Adrenal gland (tissue), 12 donors: ENCODE data around the gene GJB6. TPM values are rescaled to one million over a fixed set of nuclear protein-coding genes. Genes with fewer than 3 reads are reported as not detected.

ENCODE experiments used
- polyA plus RNA-seq, 3 donors: library from polyadenylated mRNA; stranded (reverse); fragments of 200-250 nt in 2 of 3; fragments of 350-450 nt in 1 of 3; fragmentation: Illumina TruSeq in 1 of 3; extraction: RNeasy Lipid Tissue Mini Kit (QIAGEN cat#74804) in 1 of 3; gene quantifications; one replicate each; pipeline ENCODE4 v1.2.3, GENCODE V29; 2013 to 2014
- total RNA-seq, 9 donors: library from RNA; depleted of rRNA in 4 of 9; stranded (reverse); fragments of >200 nt in 4 of 9; fragments of 120-200 nt in 1 of 9; fragmentation: NEBNext Ultra II Directional in 1 of 9; extraction: Animal tissue kit (Norgen Biotek cat#: 25700) in 1 of 9; gene quantifications; one replicate each; pipeline versions ENCODE4 v1.1.0 to v1.2.4, GENCODE V29; 2013 to 2023
- donor health status: healthy with polysubstance abuse.
- donor health status: Bipolar disorder and iron deficiency.
- donor health status: DM: yes; HTN: yes; CAD: no.
- donor health status: DM: no; HTN: no; CAD: no.
- donor health status: DM: no; HTN: no; CAD: no.
- donor health status: DM: yes; HTN: yes; CAD: no.

Gene GJB6
- total and polyA plus RNA-seq, 12 donors, result 0.16 to 2.3 (median 0.17) TPM; not detected in 9

Other genes starting within 250 kb of the GJB6 start
- gene GJA3, start 71.3 kb downstream of the GJB6 start, total RNA-seq, result not detected
- gene GJA3, start 71.3 kb downstream of the GJB6 start, polyA plus RNA-seq, result under 1 TPM in 1 of 3 donors, not detected in 2; under 0.01 TPM
- gene GJB2, start 39.4 kb downstream of the GJB6 start, total RNA-seq, result under 1 TPM in 7 of 9 donors, not detected in 2; 0.24 to 0.80 (median 0.28) TPM
- under 1 TPM; 0.24 to 0.88 (median 0.31) TPM for gene GJB2, start 39.4 kb downstream of the GJB6 start, polyA plus RNA-seq